Prostate gland (tissue), 2 donors: Measurements from ENCODE around the gene ITGB4.

Experiments used
- POLR2A ChIP-seq: fragments of 450-650 bp; IDR thresholded peaks from one replicate; pipeline ENCODE4 v1.6.1; 2016; ENCODE audit warnings: antibody characterized with exemption, mild to moderate bottlenecking
- POLR2AphosphoS5 ChIP-seq: sonication (generic); formaldehyde crosslinking; IDR thresholded peaks from one replicate; pipeline ENCODE4 v1.6.1; 2017; ENCODE audit warnings: antibody characterized with exemption
- TF ChIP-seq, protein P1 (sequence below), 4 experiments: fragments of 200-600 bp in 2 of 4; fragments of 450-650 bp in 2 of 4; sonication (generic) in 2 of 4; IDR thresholded peaks; 1 replicate in 3 of 4; 2 replicates in 1 of 4; pipeline ENCODE4 v1.5.1; 2016 to 2019; ENCODE audit warnings: antibody characterized with exemption in 4 of 4, mild to moderate bottlenecking in 2 of 4, moderate library complexity in 2 of 4

DNA sequence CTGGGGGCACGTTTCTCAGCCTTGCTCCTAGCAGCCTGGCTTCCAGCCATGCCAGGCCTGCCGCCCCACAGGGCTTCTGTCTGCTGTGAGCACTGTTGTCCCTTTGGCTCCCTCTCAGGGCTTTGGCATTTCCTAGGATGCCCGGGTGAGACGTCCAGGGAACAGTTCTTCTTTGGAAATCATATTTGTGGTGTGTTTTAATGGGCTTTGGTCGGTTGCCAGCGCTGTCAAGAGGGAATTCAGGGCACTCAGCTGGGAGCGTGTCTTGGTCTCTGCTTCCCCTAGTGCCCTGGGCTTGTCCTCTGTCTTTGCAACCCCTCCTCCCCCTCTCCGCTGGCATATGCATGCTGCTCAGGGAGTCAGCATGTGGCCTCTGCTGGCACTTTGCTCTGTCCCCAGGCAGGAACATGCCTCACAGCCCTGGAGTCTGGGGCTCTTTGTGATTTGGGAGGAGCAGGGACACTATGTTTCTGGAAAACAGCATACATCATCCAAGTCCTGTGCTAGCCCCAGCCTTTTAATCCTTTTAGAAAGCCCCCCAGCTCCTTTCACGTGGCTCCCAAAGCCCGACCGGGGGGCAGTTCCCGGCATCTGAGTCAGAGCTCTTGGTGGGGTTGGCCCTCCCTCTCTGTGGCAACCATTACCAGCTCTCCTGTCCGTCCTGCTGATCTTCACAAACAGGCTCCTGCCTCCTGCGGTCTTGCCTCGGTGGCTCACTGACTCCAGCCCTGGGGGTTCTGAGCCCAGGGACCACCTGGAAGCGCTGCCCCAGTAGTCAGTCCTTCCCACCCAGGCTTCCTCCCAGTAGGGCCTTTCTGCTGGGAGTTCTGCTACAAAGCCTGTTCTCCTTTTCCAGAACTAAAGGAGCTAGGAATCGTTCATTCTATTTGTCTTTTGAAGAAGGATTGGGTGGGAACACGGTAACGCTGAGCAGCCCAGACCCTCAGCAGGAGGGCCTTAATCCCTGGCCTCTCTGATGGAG, 27.5 kb upstream of the ITGB4 start:
- TF ChIP-seq, protein P1, sequence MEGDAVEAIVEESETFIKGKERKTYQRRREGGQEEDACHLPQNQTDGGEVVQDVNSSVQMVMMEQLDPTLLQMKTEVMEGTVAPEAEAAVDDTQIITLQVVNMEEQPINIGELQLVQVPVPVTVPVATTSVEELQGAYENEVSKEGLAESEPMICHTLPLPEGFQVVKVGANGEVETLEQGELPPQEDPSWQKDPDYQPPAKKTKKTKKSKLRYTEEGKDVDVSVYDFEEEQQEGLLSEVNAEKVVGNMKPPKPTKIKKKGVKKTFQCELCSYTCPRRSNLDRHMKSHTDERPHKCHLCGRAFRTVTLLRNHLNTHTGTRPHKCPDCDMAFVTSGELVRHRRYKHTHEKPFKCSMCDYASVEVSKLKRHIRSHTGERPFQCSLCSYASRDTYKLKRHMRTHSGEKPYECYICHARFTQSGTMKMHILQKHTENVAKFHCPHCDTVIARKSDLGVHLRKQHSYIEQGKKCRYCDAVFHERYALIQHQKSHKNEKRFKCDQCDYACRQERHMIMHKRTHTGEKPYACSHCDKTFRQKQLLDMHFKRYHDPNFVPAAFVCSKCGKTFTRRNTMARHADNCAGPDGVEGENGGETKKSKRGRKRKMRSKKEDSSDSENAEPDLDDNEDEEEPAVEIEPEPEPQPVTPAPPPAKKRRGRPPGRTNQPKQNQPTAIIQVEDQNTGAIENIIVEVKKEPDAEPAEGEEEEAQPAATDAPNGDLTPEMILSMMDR (IDR thresholded peaks at IDR 0.05) = peak in 1 of 4 experiments; percentile 26
- peak; percentile 9 for TF ChIP-seq POLR2A
- TF ChIP-seq POLR2AphosphoS5 = peak; percentile 89
